Type B pancreatic cell (in vitro differentiated cells): ENCODE results near the gene FBLN2. TPM values are rescaled to one million over a fixed set of nuclear protein-coding genes. Genes with fewer than 3 reads are reported as not detected.
A peak's percentile ranks its signal among the peaks of the same experiment; 100 is the strongest.

Experiments used
- DNase-seq: peaks from one replicate; pipeline ENCODE4 v3.0.0; 2021; ENCODE audit warnings: mixed read lengths; ENCODE audit not compliant: unreplicated experiment; ENCODE audit errors: extremely low spot score
- H3K27ac Mint-ChIP-seq: 2 replicates; pipeline ENCODE4 v1.8.0; 2021; ENCODE audit warnings: mild to moderate bottlenecking, mixed read lengths
- H3K27me3 Mint-ChIP-seq: 2 replicates; pipeline ENCODE4 v1.8.0; 2021; ENCODE audit warnings: mixed read lengths
- H3K36me3 Mint-ChIP-seq: 2 replicates; pipeline ENCODE4 v1.8.0; 2021; ENCODE audit warnings: mixed read lengths
- H3K4me1 Mint-ChIP-seq: one replicate; pipeline ENCODE4 v1.8.0; 2021; ENCODE audit warnings: mixed read lengths; ENCODE audit not compliant: unreplicated experiment
- H3K4me3 Mint-ChIP-seq: 2 replicates; pipeline ENCODE4 v1.8.0; 2021; ENCODE audit warnings: mild to moderate bottlenecking, mixed read lengths
- H3K9me3 Mint-ChIP-seq: 2 replicates; pipeline ENCODE4 v1.8.0; 2021; ENCODE audit warnings: mixed read lengths
- total RNA-seq: library from RNA; stranded (reverse); gene quantifications from 2 replicates; pipeline ENCODE4 v1.2.1, GENCODE V29; 2021; ENCODE audit warnings: low replicate concordance
- TF ChIP-seq, protein P1 (sequence below): fragments of 200-600 bp; sonication (generic); conservative IDR thresholded peaks from 2 replicates; pipeline ENCODE4 v1.5.0; 2021; ENCODE audit warnings: antibody characterized with exemption, mild to moderate bottlenecking

Gene FBLN2
- total RNA-seq, 1 donor from 2014 or later, result 67.6 TPM

DNA sequence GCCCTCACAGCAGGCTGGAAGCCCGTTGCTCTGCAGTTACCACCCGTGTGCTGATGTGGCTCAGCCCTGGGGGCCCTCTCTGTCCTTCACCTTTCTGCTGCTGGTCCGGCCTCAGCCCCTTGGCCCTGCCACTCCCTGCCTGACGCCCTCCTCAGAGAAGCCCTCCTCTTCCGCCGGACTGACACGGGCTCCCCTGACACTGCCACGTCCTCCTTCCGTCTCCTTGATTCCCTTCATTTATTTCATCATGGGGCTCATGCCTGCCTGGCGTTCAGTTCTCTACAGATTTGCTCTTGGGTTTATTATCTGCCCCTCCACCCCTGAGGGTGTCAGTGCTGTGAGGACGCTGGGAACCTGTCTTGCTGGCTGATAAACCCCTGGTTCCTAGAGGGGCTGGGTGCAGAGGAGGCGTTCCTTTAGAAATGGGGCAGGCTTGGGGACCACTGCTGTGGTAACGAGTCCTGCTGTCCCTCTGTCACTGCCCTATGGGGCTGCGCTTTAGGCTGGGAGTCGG lies 19.6 kb downstream of the FBLN2 start:
- peaks cover 43% of the 10 kb centered on the region for H3K4me1 Mint-ChIP-seq
- H3K36me3 Mint-ChIP-seq, result no peaks in the 10 kb centered on the region
- no peaks in the 10 kb centered on the region for H3K27me3 Mint-ChIP-seq
- peak overlapping the region; percentile 18 for H3K4me3 Mint-ChIP-seq
- no peak overlapping the region for H3K27ac Mint-ChIP-seq
- no peak for DNase-seq
- H3K9me3 Mint-ChIP-seq, result no peaks in the 10 kb centered on the region
- TF ChIP-seq, protein P1, sequence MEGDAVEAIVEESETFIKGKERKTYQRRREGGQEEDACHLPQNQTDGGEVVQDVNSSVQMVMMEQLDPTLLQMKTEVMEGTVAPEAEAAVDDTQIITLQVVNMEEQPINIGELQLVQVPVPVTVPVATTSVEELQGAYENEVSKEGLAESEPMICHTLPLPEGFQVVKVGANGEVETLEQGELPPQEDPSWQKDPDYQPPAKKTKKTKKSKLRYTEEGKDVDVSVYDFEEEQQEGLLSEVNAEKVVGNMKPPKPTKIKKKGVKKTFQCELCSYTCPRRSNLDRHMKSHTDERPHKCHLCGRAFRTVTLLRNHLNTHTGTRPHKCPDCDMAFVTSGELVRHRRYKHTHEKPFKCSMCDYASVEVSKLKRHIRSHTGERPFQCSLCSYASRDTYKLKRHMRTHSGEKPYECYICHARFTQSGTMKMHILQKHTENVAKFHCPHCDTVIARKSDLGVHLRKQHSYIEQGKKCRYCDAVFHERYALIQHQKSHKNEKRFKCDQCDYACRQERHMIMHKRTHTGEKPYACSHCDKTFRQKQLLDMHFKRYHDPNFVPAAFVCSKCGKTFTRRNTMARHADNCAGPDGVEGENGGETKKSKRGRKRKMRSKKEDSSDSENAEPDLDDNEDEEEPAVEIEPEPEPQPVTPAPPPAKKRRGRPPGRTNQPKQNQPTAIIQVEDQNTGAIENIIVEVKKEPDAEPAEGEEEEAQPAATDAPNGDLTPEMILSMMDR, result no peak

- Mint-ChIP-seq H3K27ac (no peak overlapping the region), H3K27me3 (no peaks in the 10 kb centered on the region), H3K4me1 (peaks cover 38% of the 10 kb centered on the region), H3K36me3 (no peaks in the 10 kb centered on the region), H3K9me3 (no peaks in the 10 kb centered on the region), H3K4me3 (peak overlapping the region; percentile 18)
- DNase-seq, result no peak
- TF ChIP-seq, protein P1, result no peak
Measured at GRCh38 chr3:13569201-13569600, 20.3 kb downstream of the FBLN2 start.

- no peak overlapping the region for H3K4me3 Mint-ChIP-seq
- TF ChIP-seq, protein P1, result no peak
- no peaks in the 10 kb centered on the region for H3K27me3 Mint-ChIP-seq
- H3K4me1 Mint-ChIP-seq, result peaks cover 34% of the 10 kb centered on the region
- no peak for DNase-seq
- H3K9me3 Mint-ChIP-seq, result no peaks in the 10 kb centered on the region
- no peaks in the 10 kb centered on the region for H3K36me3 Mint-ChIP-seq
- H3K27ac Mint-ChIP-seq, result no peak overlapping the region
Measured at GRCh38 chr3:13569641-13570390, 20.9 kb downstream of the FBLN2 start.

GRCh38 chr3:13570391-13571194 lies 21.7 kb downstream of the FBLN2 start:
- TF ChIP-seq, protein P1, result no peak
- Mint-ChIP-seq H3K4me3 (no peak overlapping the region), H3K4me1 (peaks cover 32% of the 10 kb centered on the region), H3K9me3 (no peaks in the 10 kb centered on the region), H3K27ac (no peak overlapping the region), H3K27me3 (no peaks in the 10 kb centered on the region), H3K36me3 (no peaks in the 10 kb centered on the region)
- DNase-seq, result no peak

DNA sequence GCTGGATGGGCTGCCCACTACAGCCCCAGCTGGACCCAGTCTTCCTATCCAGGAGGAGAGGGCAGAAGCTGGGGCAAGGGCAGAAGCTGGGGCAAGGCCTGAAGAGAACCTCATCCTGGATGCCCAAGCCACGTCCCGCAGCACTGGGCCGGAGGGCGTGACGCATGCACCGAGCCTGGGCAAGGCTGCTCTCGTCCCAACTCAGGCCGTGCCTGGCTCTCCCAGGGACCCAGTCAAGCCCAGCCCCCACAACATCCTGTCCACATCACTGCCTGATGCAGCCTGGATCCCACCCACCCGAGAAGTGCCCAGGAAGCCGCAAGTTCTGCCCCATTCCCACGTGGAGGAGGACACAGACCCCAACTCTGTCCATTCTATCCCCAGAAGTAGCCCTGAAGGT lies 22.3 kb downstream of the FBLN2 start:
- no peak for DNase-seq
- no peak overlapping the region for H3K4me3 Mint-ChIP-seq
- peaks cover 33% of the 10 kb centered on the region for H3K4me1 Mint-ChIP-seq
- no peaks in the 10 kb centered on the region for H3K27me3 Mint-ChIP-seq
- H3K9me3 Mint-ChIP-seq, result no peaks in the 10 kb centered on the region
- no peak overlapping the region for H3K27ac Mint-ChIP-seq
- TF ChIP-seq, protein P1, result no peak
- H3K36me3 Mint-ChIP-seq, result no peaks in the 10 kb centered on the region
